Stimulated activated CD4-positive, alpha-beta T cell treated with anti-CD3 and anti-CD28 coated beads, Interleukin-12 subunit alpha, Interleukin-12 subunit beta, amount 100 ng/mL, for 4 hours (primary cell): ENCODE measurements around the gene ABHD3.
"Not testable (repeated sequence)": the region's sequence is repeated elsewhere in the genome, so short reads cannot be mapped to it uniquely, and the experiment has no call there.

Source experiments
- DNase-seq: peaks from one replicate; pipeline ENCODE4 v3.0.0-alpha.2; 2020

The ABHD3 gene

GRCh38 chr18:21704603-21705364, at the start of gene ABHD3:
ABHD3 (minus strand) TSS chr18:21704774; CDS start chr18:21704665, 109 bp downstream.
- DNase-seq, result peak; percentile 88

- DNase-seq, result no peak
Measured at GRCh38 chr18:21747764-21748693, 43.5 kb upstream of the ABHD3 start.

GRCh38 chr18:21747268-21747667, 42.7 kb upstream of the ABHD3 start:
- no peak for DNase-seq

- DNase-seq, result no peak
Measured at GRCh38 chr18:21745231-21745630, 40.7 kb upstream of the ABHD3 start.

- no peak for DNase-seq
Measured at GRCh38 chr18:21743166-21743832, 38.7 kb upstream of the ABHD3 start.

GRCh38 chr18:21742315-21742687, 37.7 kb upstream of the ABHD3 start:
- no peak for DNase-seq

GRCh38 chr18:21741562-21742314, 37.2 kb upstream of the ABHD3 start:
- DNase-seq, result peak; percentile 33

- DNase-seq, result no peak
Measured at GRCh38 chr18:21741312-21741561, 36.7 kb upstream of the ABHD3 start.

GRCh38 chr18:21740538-21741311, 36.2 kb upstream of the ABHD3 start, which contains the start of gene MIB1:
MIB1 (plus strand) TSS chr18:21740792; CDS start chr18:21741584, 792 bp downstream.
- peak; percentile 99 for DNase-seq

- no peak for DNase-seq
Measured at GRCh38 chr18:21739604-21740537, 35.3 kb upstream of the ABHD3 start.

GRCh38 chr18:21736926-21737325, 32.4 kb upstream of the ABHD3 start:
- DNase-seq, result not testable (repeated sequence)

GRCh38 chr18:21735452-21736015, 31.0 kb upstream of the ABHD3 start:
- peak; percentile 17 for DNase-seq

- DNase-seq, result no peak
Measured at GRCh38 chr18:21733011-21733410, 28.4 kb upstream of the ABHD3 start.

- no peak for DNase-seq
Measured at GRCh38 chr18:21727702-21728101, 23.1 kb upstream of the ABHD3 start.

- DNase-seq, result no peak
Measured at GRCh38 chr18:21725201-21725600, 20.6 kb upstream of the ABHD3 start.

GRCh38 chr18:21722687-21723086, 18.1 kb upstream of the ABHD3 start:
- DNase-seq, result no peak

GRCh38 chr18:21714474-21714873, 9.9 kb upstream of the ABHD3 start:
- no peak for DNase-seq

GRCh38 chr18:21707130-21707529, 2.6 kb upstream of the ABHD3 start:
- DNase-seq, result not testable (repeated sequence)

GRCh38 chr18:21706386-21706865, 1.9 kb upstream of the ABHD3 start:
- no peak for DNase-seq

- peak; percentile 6 for DNase-seq
Measured at GRCh38 chr18:21703241-21703820, 1.2 kb downstream of the ABHD3 start.
